ENCODE results near the gene C1orf21. TPM values are rescaled to one million over a fixed set of nuclear protein-coding genes. Genes with fewer than 3 reads are reported as not detected.

Gene C1orf21
- total RNA-seq, 1 donor from 2014 or later = 4.1 TPM

GRCh38 chr1:184405801-184406142 is 18.9 kb downstream of the C1orf21 start:
- H3K4me1 Mint-ChIP-seq (ENCODE audit: low read depth) = no peaks in the 10 kb centered on the region
- intact Hi-C loops (cut with micrococcal nuclease) = no loop called here
- H3K27ac Mint-ChIP-seq = no peak overlapping the region
- DNase-seq (ENCODE audit: low spot score) = no peak
- H3K9me3 Mint-ChIP-seq = no peaks in the 10 kb centered on the region
- no peak overlapping the region for H3K4me3 Mint-ChIP-seq
- H3K36me3 Mint-ChIP-seq (ENCODE audit: low read depth) = no peaks in the 10 kb centered on the region
- H3K27me3 Mint-ChIP-seq (ENCODE audit: insufficient read depth) = peaks cover 3% of the 10 kb centered on the region

DNA sequence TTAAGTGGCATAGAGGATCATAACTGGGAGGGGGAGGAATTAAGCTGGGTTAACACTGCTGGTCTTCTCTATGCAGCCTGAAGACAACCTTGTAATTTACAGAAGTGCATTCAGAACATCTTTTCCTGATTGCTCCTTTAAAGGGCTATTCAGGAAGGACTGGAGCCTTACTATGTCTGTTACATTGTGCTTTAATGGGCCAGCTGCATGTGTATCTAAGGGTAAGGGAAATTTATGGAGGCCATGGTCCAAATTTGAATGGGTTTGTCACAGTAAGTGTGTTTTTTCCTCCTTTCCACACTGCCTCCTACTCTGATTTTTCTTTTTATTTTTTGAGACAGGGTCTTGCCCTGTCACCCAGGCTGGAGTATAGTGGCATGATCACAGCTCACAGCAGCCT is 19.6 kb downstream of the C1orf21 start:
- DNase-seq (ENCODE audit: low spot score) = no peak
- Mint-ChIP-seq H3K27me3 (ENCODE audit: insufficient read depth) (peaks cover 4% of the 10 kb centered on the region), H3K27ac (no peak overlapping the region), H3K36me3 (ENCODE audit: low read depth) (no peaks in the 10 kb centered on the region), H3K9me3 (no peaks in the 10 kb centered on the region), H3K4me3 (no peak overlapping the region), H3K4me1 (ENCODE audit: low read depth) (no peaks in the 10 kb centered on the region)
- intact Hi-C loops (cut with micrococcal nuclease) = no loop called here

- no peak overlapping the region for H3K4me3 Mint-ChIP-seq
- H3K4me1 Mint-ChIP-seq (ENCODE audit: low read depth) = no peaks in the 10 kb centered on the region
- no peak overlapping the region for H3K27ac Mint-ChIP-seq
- no peaks in the 10 kb centered on the region for H3K9me3 Mint-ChIP-seq
- peaks cover 10% of the 10 kb centered on the region for H3K27me3 Mint-ChIP-seq (ENCODE audit: insufficient read depth)
- no peak for DNase-seq (ENCODE audit: low spot score)
- intact Hi-C loops (cut with micrococcal nuclease) = no loop called here
- H3K36me3 Mint-ChIP-seq (ENCODE audit: low read depth) = no peaks in the 10 kb centered on the region
These were observed 21.1 kb downstream of the C1orf21 start for GRCh38 chr1:184407816-184408510.

GRCh38 chr1:184408580-184408979 is 21.8 kb downstream of the C1orf21 start:
- Mint-ChIP-seq H3K36me3 (ENCODE audit: low read depth) (no peaks in the 10 kb centered on the region), H3K4me3 (no peak overlapping the region), H3K4me1 (ENCODE audit: low read depth) (no peaks in the 10 kb centered on the region), H3K9me3 (no peaks in the 10 kb centered on the region), H3K27me3 (ENCODE audit: insufficient read depth) (peaks cover 10% of the 10 kb centered on the region), H3K27ac (no peak overlapping the region)
- intact Hi-C loops (cut with micrococcal nuclease) = no loop called here
- DNase-seq (ENCODE audit: low spot score) = no peak

DNA sequence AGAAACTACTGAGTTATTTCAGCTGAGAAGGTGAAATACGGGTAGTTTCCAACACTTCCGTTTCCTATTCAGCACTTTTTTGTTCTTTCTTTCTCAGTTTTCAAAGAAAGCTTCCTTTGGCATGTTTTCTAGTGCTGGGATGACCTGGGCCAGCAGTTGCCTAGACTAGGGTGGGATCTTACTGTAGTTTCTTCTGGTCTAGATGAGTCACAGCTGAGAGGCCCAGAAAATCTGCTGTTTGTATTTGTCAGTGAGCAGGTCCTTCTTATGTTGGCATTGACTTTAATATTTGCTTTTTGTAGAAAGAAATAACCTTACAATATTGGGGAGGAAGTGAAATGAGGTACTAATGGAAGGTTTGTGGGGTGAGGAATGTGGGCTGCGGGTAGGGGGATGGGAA is 22.2 kb downstream of the C1orf21 start:
- Mint-ChIP-seq H3K9me3 (no peaks in the 10 kb centered on the region), H3K36me3 (ENCODE audit: low read depth) (no peaks in the 10 kb centered on the region), H3K27me3 (ENCODE audit: insufficient read depth) (peaks cover 10% of the 10 kb centered on the region), H3K4me3 (no peak overlapping the region), H3K4me1 (ENCODE audit: low read depth) (no peaks in the 10 kb centered on the region), H3K27ac (no peak overlapping the region)
- DNase-seq (ENCODE audit: low spot score) = no peak
- intact Hi-C loops (cut with micrococcal nuclease) = no loop called here

- H3K27me3 Mint-ChIP-seq (ENCODE audit: insufficient read depth) = peaks cover 12% of the 10 kb centered on the region
- no peak overlapping the region for H3K4me3 Mint-ChIP-seq
- no peaks in the 10 kb centered on the region for H3K9me3 Mint-ChIP-seq
- intact Hi-C loops (cut with micrococcal nuclease) = no loop called here
- no peaks in the 10 kb centered on the region for H3K36me3 Mint-ChIP-seq (ENCODE audit: low read depth)
- H3K4me1 Mint-ChIP-seq (ENCODE audit: low read depth) = no peaks in the 10 kb centered on the region
- no peak for DNase-seq (ENCODE audit: low spot score)
- no peak overlapping the region for H3K27ac Mint-ChIP-seq
These were observed 25.6 kb downstream of the C1orf21 start for GRCh38 chr1:184412472-184412871.

DNA sequence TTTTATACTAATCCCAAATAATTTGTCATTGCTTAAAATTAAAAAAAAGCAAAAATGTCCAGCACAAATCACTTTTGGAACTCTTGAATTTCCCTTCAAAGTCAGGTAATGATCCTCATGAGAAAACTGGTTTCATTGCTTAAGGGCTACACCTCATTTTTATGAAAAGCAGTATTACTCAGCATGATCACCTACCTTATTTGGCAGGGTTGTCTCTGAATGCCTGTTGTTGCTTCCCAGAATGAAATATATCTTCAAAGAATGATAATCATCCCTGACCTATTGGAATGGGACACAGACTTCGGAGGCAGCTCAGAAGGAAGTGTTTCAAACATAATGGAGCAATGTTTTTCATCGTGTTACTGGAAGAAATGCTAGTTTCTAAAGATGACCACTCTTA is 29.7 kb downstream of the C1orf21 start:
- H3K36me3 Mint-ChIP-seq (ENCODE audit: low read depth) = no peaks in the 10 kb centered on the region
- no peak overlapping the region for H3K27ac Mint-ChIP-seq
- H3K9me3 Mint-ChIP-seq = no peaks in the 10 kb centered on the region
- DNase-seq (ENCODE audit: low spot score) = no peak
- peaks cover 22% of the 10 kb centered on the region for H3K27me3 Mint-ChIP-seq (ENCODE audit: insufficient read depth)
- H3K4me1 Mint-ChIP-seq (ENCODE audit: low read depth) = no peaks in the 10 kb centered on the region
- intact Hi-C loops (cut with micrococcal nuclease) = no loop called here
- no peak overlapping the region for H3K4me3 Mint-ChIP-seq

DNA sequence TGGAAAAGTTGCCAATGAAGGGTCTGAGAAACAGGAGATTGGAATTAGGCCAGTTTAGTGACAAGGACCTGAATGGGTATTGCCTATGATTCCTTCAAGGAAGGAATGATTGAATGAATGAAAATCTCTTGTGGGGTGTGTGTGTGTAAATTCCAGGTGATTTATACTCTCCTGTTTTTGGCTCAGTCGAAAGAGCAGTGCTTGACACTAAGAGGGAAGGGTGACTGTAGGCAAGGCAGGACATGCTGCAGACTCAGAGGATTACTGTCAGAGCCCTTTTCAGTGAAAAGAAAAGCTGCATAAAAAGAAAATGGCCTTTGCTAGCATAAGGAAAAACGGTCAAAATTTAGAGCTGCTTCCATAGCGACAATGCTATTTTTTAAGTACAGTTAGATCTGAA is 30.1 kb downstream of the C1orf21 start:
- no peak for DNase-seq (ENCODE audit: low spot score)
- Mint-ChIP-seq H3K36me3 (ENCODE audit: low read depth) (no peaks in the 10 kb centered on the region), H3K27me3 (ENCODE audit: insufficient read depth) (peaks cover 21% of the 10 kb centered on the region), H3K9me3 (no peaks in the 10 kb centered on the region), H3K4me3 (no peak overlapping the region), H3K27ac (no peak overlapping the region), H3K4me1 (ENCODE audit: low read depth) (no peaks in the 10 kb centered on the region)
- intact Hi-C loops (cut with micrococcal nuclease) = no loop called here

DNA sequence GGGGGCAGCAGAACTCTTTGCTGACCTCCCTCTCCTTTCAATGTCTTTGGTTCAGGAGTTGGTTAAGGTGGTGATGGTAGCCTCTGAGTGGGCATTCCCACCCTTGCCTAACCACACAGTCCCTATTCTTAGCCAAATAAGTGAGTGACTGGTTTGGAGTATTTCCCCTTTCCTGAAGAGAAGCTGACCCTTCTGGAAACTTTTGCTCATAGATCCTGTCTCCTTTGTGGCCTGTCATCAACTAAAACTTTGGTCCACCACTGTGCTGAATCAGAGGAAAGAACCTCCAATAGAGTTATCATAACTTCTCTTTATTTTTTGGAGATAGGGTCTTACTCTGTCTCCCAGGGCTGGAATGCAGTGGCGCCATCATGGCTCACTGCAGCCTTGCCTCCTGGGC is 31.1 kb downstream of the C1orf21 start:
- Mint-ChIP-seq H3K4me3 (no peak overlapping the region), H3K36me3 (ENCODE audit: low read depth) (no peaks in the 10 kb centered on the region), H3K27me3 (ENCODE audit: insufficient read depth) (peaks cover 16% of the 10 kb centered on the region), H3K9me3 (no peaks in the 10 kb centered on the region), H3K27ac (no peak overlapping the region), H3K4me1 (ENCODE audit: low read depth) (no peaks in the 10 kb centered on the region)
- intact Hi-C loops (cut with micrococcal nuclease) = no loop called here
- no peak for DNase-seq (ENCODE audit: low spot score)

DNA sequence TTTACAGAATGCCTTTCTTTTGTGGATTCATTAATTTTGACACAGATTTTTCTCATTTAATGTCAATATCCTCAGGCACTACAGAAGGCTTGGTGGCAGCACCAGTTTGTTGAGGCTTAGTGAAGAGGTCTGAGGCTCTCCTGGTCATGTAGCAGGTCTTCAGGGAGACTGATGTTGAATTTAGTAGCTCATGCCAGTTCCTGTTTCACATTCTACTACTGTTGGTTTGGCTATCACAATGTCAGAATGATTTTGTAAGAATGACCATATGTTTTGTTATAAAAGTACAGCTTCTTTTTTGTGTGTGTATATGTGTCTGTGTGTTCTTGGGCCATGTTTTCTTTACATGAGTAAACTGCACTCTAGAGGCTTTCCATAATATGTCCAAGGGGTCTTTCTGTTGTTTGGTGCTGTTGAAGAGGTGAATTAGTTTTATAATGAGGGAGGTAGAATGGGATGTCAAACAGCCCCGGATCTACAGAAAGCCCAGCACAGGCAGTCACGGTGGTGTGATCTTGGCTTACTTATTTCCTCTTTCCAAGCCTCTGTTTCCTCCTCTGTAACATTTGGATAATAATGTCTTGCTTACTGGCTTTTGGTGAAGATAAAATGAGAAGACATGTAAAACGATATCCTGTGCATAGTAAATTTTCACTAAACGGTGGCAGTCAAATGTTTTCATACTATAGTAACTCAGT is 32.0 kb downstream of the C1orf21 start:
- Mint-ChIP-seq H3K9me3 (no peaks in the 10 kb centered on the region), H3K4me3 (no peak overlapping the region), H3K27ac (no peak overlapping the region), H3K4me1 (ENCODE audit: low read depth) (no peaks in the 10 kb centered on the region), H3K27me3 (ENCODE audit: insufficient read depth) (peaks cover 16% of the 10 kb centered on the region), H3K36me3 (ENCODE audit: low read depth) (no peaks in the 10 kb centered on the region)
- intact Hi-C loops (cut with micrococcal nuclease) = no loop called here
- no peak for DNase-seq (ENCODE audit: low spot score)

DNA sequence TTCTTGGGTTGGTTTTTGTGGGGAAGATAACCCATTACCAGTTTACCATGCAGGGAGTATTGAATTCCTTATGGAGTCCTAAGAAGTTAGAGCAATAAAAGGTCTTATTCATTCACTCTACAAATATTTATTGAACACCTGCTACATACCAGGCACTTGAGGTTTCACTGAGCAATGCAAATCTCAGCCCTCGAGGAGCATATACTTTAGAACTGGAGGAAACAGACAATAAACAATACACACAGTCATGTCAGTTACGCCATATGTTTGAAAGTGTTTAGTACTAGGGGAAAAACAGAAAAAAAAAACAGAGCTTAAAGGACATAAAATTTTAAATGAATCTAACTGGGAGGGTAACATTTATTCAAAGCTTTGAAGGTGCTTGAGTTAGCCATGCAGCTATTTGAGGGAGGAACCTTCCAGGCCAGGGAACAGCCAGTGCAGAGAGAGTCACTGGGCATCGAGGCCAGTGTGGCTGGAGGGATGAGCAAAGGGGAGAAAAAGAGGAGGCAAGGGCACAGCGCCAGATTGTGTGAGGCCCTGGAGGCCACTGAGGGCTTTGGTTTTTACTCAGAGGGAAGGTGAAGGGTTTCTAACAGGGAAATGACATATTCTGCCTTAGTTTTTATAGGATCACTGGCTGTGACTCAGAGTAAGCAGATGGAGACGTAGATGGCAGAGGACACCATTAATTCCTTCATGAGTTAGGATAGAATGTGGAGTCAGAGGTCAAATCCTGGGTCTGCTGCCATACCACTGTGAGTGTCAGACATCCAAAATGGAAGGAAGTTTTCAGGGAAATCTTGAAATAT is 32.7 kb downstream of the C1orf21 start:
- intact Hi-C loops (cut with micrococcal nuclease) = no loop called here
- H3K27me3 Mint-ChIP-seq (ENCODE audit: insufficient read depth) = peaks cover 16% of the 10 kb centered on the region
- H3K4me3 Mint-ChIP-seq = no peak overlapping the region
- no peaks in the 10 kb centered on the region for H3K4me1 Mint-ChIP-seq (ENCODE audit: low read depth)
- H3K27ac Mint-ChIP-seq = no peak overlapping the region
- DNase-seq (ENCODE audit: low spot score) = no peak
- no peaks in the 10 kb centered on the region for H3K9me3 Mint-ChIP-seq
- H3K36me3 Mint-ChIP-seq (ENCODE audit: low read depth) = no peaks in the 10 kb centered on the region

- Mint-ChIP-seq H3K27me3 (ENCODE audit: insufficient read depth) (peaks cover 14% of the 10 kb centered on the region), H3K36me3 (ENCODE audit: low read depth) (no peaks in the 10 kb centered on the region), H3K4me3 (no peak overlapping the region), H3K27ac (no peak overlapping the region), H3K9me3 (no peaks in the 10 kb centered on the region), H3K4me1 (ENCODE audit: low read depth) (no peaks in the 10 kb centered on the region)
- no peak for DNase-seq (ENCODE audit: low spot score)
- intact Hi-C loops (cut with micrococcal nuclease) = no loop called here
These were observed 35.8 kb downstream of the C1orf21 start for GRCh38 chr1:184422490-184423233.

DNA sequence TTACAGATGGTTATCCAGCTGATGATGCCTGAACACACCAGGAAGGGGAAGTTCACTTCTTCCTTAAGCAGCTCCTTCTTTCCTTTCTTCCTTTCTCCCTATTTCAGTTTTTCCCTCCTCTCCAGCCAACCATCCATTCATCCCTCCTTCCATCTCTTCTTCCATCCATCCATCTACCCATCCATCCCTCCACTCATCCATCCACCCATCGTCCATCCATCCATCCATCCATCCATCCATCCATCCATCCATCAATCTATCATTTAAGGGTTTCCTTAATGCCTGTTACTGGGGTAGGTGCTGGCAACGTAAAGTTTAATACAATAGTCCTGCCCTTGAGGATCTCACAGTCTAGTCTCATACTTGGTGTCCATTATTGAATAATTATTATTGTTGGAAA is 36.8 kb downstream of the C1orf21 start:
- H3K4me1 Mint-ChIP-seq (ENCODE audit: low read depth) = no peaks in the 10 kb centered on the region
- no peak overlapping the region for H3K27ac Mint-ChIP-seq
- no peak overlapping the region for H3K4me3 Mint-ChIP-seq
- intact Hi-C loops (cut with micrococcal nuclease) = no loop called here
- no peak for DNase-seq (ENCODE audit: low spot score)
- no peaks in the 10 kb centered on the region for H3K9me3 Mint-ChIP-seq
- no peaks in the 10 kb centered on the region for H3K36me3 Mint-ChIP-seq (ENCODE audit: low read depth)
- peaks cover 14% of the 10 kb centered on the region for H3K27me3 Mint-ChIP-seq (ENCODE audit: insufficient read depth)
